ENCODE data around the gene LYZL2. TPM values are rescaled to one million over a fixed set of nuclear protein-coding genes. Genes with fewer than 3 reads are reported as not detected.
"Not testable (repeated sequence)": the region's sequence is repeated elsewhere in the genome, so short reads cannot be mapped to it uniquely, and the experiment has no call there.

Gene LYZL2
- polyA plus RNA-seq, 1 donor, result not detected

- DNase-seq, result no peak
Observed at GRCh38 chr10:30637881-30638467, 8.4 kb upstream of the LYZL2 start.

GRCh38 chr10:30631188-30631587 is 1.6 kb upstream of the LYZL2 start:
- DNase-seq, result no peak

GRCh38 chr10:30630571-30630970 is 1.0 kb upstream of the LYZL2 start:
- no peak for DNase-seq

- DNase-seq, result not testable (repeated sequence)
Observed at GRCh38 chr10:30628576-30628975, 977 bp downstream of the LYZL2 start.

GRCh38 chr10:30626837-30627236 is 2.7 kb downstream of the LYZL2 start:
- DNase-seq, result not testable (repeated sequence)

GRCh38 chr10:30626196-30626595 is 3.4 kb downstream of the LYZL2 start:
- not testable (repeated sequence) for DNase-seq

- no peak for DNase-seq
Observed at GRCh38 chr10:30625080-30625479, 4.5 kb downstream of the LYZL2 start.

- DNase-seq, result no peak
Observed at GRCh38 chr10:30619966-30620365, 9.6 kb downstream of the LYZL2 start.

- no peak for DNase-seq
Observed at GRCh38 chr10:30617070-30617469, 12.5 kb downstream of the LYZL2 start.

GRCh38 chr10:30611041-30611440 is 18.5 kb downstream of the LYZL2 start:
- DNase-seq, result not testable (repeated sequence)

- no peak for DNase-seq
Observed at GRCh38 chr10:30607814-30608213, 21.7 kb downstream of the LYZL2 start.

- DNase-seq, result no peak
Observed at GRCh38 chr10:30606313-30606712, 23.2 kb downstream of the LYZL2 start.

GRCh38 chr10:30605341-30606121 is 24.0 kb downstream of the LYZL2 start:
- not testable (repeated sequence) for DNase-seq

GRCh38 chr10:30603589-30603988 is 26.0 kb downstream of the LYZL2 start:
- DNase-seq, result no peak

- DNase-seq, result no peak
Observed at GRCh38 chr10:30602747-30603146, 26.8 kb downstream of the LYZL2 start.

- no peak for DNase-seq
Observed at GRCh38 chr10:30600005-30600404, 29.5 kb downstream of the LYZL2 start.

- no peak for DNase-seq
Observed at GRCh38 chr10:30598105-30598776, 31.3 kb downstream of the LYZL2 start.

GRCh38 chr10:30597433-30597824 is 32.1 kb downstream of the LYZL2 start:
- not testable (repeated sequence) for DNase-seq

- not testable (repeated sequence) for DNase-seq
Observed at GRCh38 chr10:30596493-30597432, 32.8 kb downstream of the LYZL2 start.

- DNase-seq, result no peak
Observed at GRCh38 chr10:30596013-30596412, 33.5 kb downstream of the LYZL2 start.

GRCh38 chr10:30594077-30594476 is 35.5 kb downstream of the LYZL2 start:
- DNase-seq, result no peak

- DNase-seq, result not testable (repeated sequence)
Observed at GRCh38 chr10:30592770-30593169, 36.8 kb downstream of the LYZL2 start.
